ENCODE data around the gene P2RY12. TPM values are rescaled to one million over a fixed set of nuclear protein-coding genes. Genes with fewer than 3 reads are reported as not detected.

Gene P2RY12
- total RNA-seq, 4 donors from 2014 or later = 5.2 to 8.3 (median 7.0) TPM

GRCh38 chr3:151351648-151352047 lies 32.9 kb downstream of the P2RY12 start:
- no peak for TF ChIP-seq CTCF (IDR thresholded peaks at IDR 0.05)
- DNase-seq (ENCODE audit: low spot score) = no peak
- ATAC-seq (ENCODE audit: low FRiP score) = no peak

GRCh38 chr3:151351219-151351618 lies 33.3 kb downstream of the P2RY12 start:
- DNase-seq (ENCODE audit: low spot score) (no peak), ATAC-seq (ENCODE audit: low FRiP score) (no peak)
- TF ChIP-seq CTCF (IDR thresholded peaks at IDR 0.05) = no peak

GRCh38 chr3:151350656-151351055 lies 33.9 kb downstream of the P2RY12 start:
- ATAC-seq (ENCODE audit: low FRiP score) = no peak

GRCh38 chr3:151347432-151347831 lies 37.1 kb downstream of the P2RY12 start:
- ATAC-seq (ENCODE audit: low FRiP score) = no peak
- no peak for TF ChIP-seq CTCF (IDR thresholded peaks at IDR 0.05)
- DNase-seq (ENCODE audit: low spot score) = no peak

More at GRCh38 chr3:151350656-151351055, 33.9 kb downstream of the P2RY12 start:
- TF ChIP-seq CTCF (IDR thresholded peaks at IDR 0.05) = no peak
- no peak for DNase-seq (ENCODE audit: low spot score)

GRCh38 chr3:151346292-151346691 lies 38.3 kb downstream of the P2RY12 start:
- no peak for DNase-seq (ENCODE audit: low spot score)
- ATAC-seq (ENCODE audit: low FRiP score) = no peak
- no peak for TF ChIP-seq CTCF (IDR thresholded peaks at IDR 0.05)

- no peak for DNase-seq (ENCODE audit: low spot score)
- peak; percentile 91 for ATAC-seq (ENCODE audit: low FRiP score)
- no peak for TF ChIP-seq CTCF (IDR thresholded peaks at IDR 0.05)
Measured at GRCh38 chr3:151345859-151346258, 38.7 kb downstream of the P2RY12 start.

- DNase-seq (ENCODE audit: low spot score) = no peak
- no peak for ATAC-seq (ENCODE audit: low FRiP score)
Measured at GRCh38 chr3:151331696-151332095, 52.9 kb downstream of the P2RY12 start.

More at GRCh38 chr3:151331696-151332095, 52.9 kb downstream of the P2RY12 start:
- TF ChIP-seq CTCF (IDR thresholded peaks at IDR 0.05) = no peak
